ENCODE data around the gene PTPN1.

GRCh38 chr20:50632701-50633100 is 122.5 kb downstream of the PTPN1 start:
- TF ChIP-seq CTCF (conservative IDR thresholded peaks at IDR 0.05; ENCODE audit: low read depth, low read length) (no peak), CEBPB (IDR thresholded peaks at IDR 0.05; ENCODE audit: low read depth, low read length) (no peak), RAD21 (IDR thresholded peaks at IDR 0.05; ENCODE audit: low read length) (no peak), ELK1 (IDR thresholded peaks at IDR 0.05; ENCODE audit: borderline replicate concordance, low read depth, low read length) (no peak), POLR2A (IDR thresholded peaks at IDR 0.05; ENCODE audit: low read depth, low read length) (no peak), SMC3 (IDR thresholded peaks at IDR 0.05; ENCODE audit: low read depth, low read length) (no peak), MAZ (IDR thresholded peaks at IDR 0.05; ENCODE audit: borderline replicate concordance, low read depth, low read length) (no peak), CHD1 (IDR thresholded peaks at IDR 0.05; ENCODE audit: low read depth, low read length) (no peak), FOS (IDR thresholded peaks at IDR 0.05; ENCODE audit: low read depth, low read length) (no peak), RCOR1 (IDR thresholded peaks at IDR 0.05; ENCODE audit: insufficient replicate concordance, low read length) (no peak), MAFK (IDR thresholded peaks at IDR 0.05; ENCODE audit: low read depth, low read length) (no peak)
